ENCODE results near the gene RNF121.

GRCh38 chr11:72026090-72026489 is 97.2 kb downstream of the RNF121 start:
- TF ChIP-seq CTCF (IDR thresholded peaks at IDR 0.05; ENCODE audit: low read length): no peak
- no peak for TF ChIP-seq EZH2 (optimal IDR thresholded peaks at IDR 0.05; ENCODE audit: low read depth, low read length)
- TF ChIP-seq EZH2phosphoT487 (IDR thresholded peaks at IDR 0.05; ENCODE audit: low read length): no peak

All from MM.1S (cell line).